PC-3 (cell line): ENCODE data around the gene TST.

Experiments
- CTCF ChIP-seq: fragments of 300-600 bp; sonication (generic); conservative IDR thresholded peaks from 2 replicates; pipeline ENCODE4 v1.5.1; 2017; ENCODE audit warnings: antibody characterized with exemption, low read depth, mild to moderate bottlenecking, low read length
- EZH2 ChIP-seq: fragments of 300-600 bp; sonication (generic); IDR thresholded peaks from one replicate; pipeline ENCODE4 v1.6.1; 2017; ENCODE audit warnings: antibody characterized with exemption, mild to moderate bottlenecking, low read length; ENCODE audit not compliant: unreplicated experiment
- EZH2phosphoT487 ChIP-seq: fragments of 300-600 bp; sonication (generic); IDR thresholded peaks from 2 replicates; pipeline ENCODE4 v1.6.1; 2018; ENCODE audit warnings: mild to moderate bottlenecking, antibody characterized with exemption, low read length, borderline replicate concordance

- no peak for TF ChIP-seq CTCF
- TF ChIP-seq EZH2, result no peak
- TF ChIP-seq EZH2phosphoT487, result no peak
Observed at GRCh38 chr22:37011472-37011871, 7.8 kb downstream of the TST start.
